Thyroid gland (tissue), 4 donors: ENCODE measurements around the gene KCNH1. TPM values are rescaled to one million over a fixed set of nuclear protein-coding genes. Genes with fewer than 3 reads are reported as not detected.

Experiments
- DNase-seq, 2 donors: peaks; one replicate each; pipeline ENCODE4 v3.0.0-alpha.2; 2019
- H3K27ac ChIP-seq, 3 donors: fragments of 200-600 bp; sonication (generic); 1 replicate in 2 of 3; 2 replicates in 1 of 3; pipeline ENCODE4 v1.5.1; 2016 to 2019; ENCODE audit warnings: mild to moderate bottlenecking in 1 of 3, moderate library complexity in 1 of 3
- H3K27me3 ChIP-seq: fragments of 200-600 bp; sonication (generic); one replicate; pipeline ENCODE4 v1.5.1; 2019
- H3K36me3 ChIP-seq, 2 donors: fragments of 200-600 bp; sonication (generic); one replicate each; pipeline ENCODE4 v1.5.1; 2016 to 2019
- H3K4me1 ChIP-seq, 2 donors: fragments of 200-600 bp; sonication (generic); one replicate each; pipeline ENCODE4 v1.5.1; 2017 to 2019
- H3K4me3 ChIP-seq, 3 donors: fragments of 200-600 bp; sonication (generic); replicated peaks in 1 of 3; 1 replicate in 2 of 3; 2 replicates in 1 of 3; pipeline ENCODE4 v1.5.1; 2016; ENCODE audit warnings: mild to moderate bottlenecking in 1 of 3
- H3K9me3 ChIP-seq: fragments of 200-600 bp; sonication (generic); one replicate; pipeline ENCODE4 v1.5.1; 2017
- POLR2A ChIP-seq, 2 donors: fragments of 450-650 bp; IDR thresholded peaks; one replicate each; pipeline ENCODE4 v1.6.1; 2017; ENCODE audit warnings: antibody characterized with exemption in 2 of 2, mild to moderate bottlenecking in 2 of 2, moderate library complexity in 1 of 2
- WGBS, 2 donors: methylation state at CpG; one replicate each; pipeline ENCODE4 v1.1.5; 2017; 5-methylcytosine and 5-hydroxymethylcytosine counted together
- intact Hi-C: fragments of 100-400 bp; cut with DNase I; formaldehyde crosslinking; loops from one replicate; pipeline ENCODE4 v1.15.1; 2023
- total RNA-seq, 4 donors: library from RNA; depleted of rRNA; stranded (reverse); fragments of >200 nt; gene quantifications; one replicate each; pipeline ENCODE4 v1.2.3, GENCODE V29; 2016
- TF ChIP-seq, protein P1 (sequence below), 6 experiments: fragments of 200-600 bp in 3 of 6; fragments of 450-650 bp in 3 of 6; sonication (generic) in 3 of 6; IDR thresholded peaks; one replicate each; pipeline ENCODE4 v1.5.1; 2016 to 2019; ENCODE audit warnings: antibody characterized with exemption in 6 of 6, mild to moderate bottlenecking in 2 of 6, inconsistent platforms in 1 of 6, moderate library complexity in 1 of 6

The KCNH1 gene
- total RNA-seq, 4 donors from 2014 or later: 1.3 TPM; not detected in 2

DNA sequence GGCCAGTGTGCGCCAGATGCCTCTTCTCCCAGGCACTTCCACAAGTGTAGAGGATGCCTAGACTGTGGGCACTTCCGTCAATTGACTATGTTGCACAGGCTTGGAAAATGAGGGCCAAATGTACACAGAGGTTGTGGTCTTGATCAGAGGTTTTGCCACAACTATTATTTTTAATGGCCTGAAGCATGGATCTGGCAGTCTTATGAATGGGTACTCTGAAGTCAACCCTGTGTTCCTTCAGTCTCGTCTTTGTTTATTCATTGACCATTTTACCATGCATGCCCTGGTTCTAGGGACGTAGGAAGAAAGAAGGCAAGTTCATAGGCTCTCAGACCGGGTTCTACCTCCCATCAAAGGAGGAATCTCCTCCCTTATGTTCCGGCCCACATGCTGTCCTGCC, 476.1 kb downstream of the KCNH1 start:
- no peak for DNase-seq
- intact Hi-C loops: no loop called here
- Histone ChIP-seq H3K36me3 (no peaks in the 10 kb centered on the region), H3K4me1 (no peaks in the 10 kb centered on the region), H3K27ac (no peak overlapping the region), H3K9me3 (no peaks in the 10 kb centered on the region), H3K27me3 (no peaks in the 10 kb centered on the region), H3K4me3 (no peak overlapping the region)
- no peak for TF ChIP-seq POLR2A (IDR thresholded peaks at IDR 0.05)
- TF ChIP-seq, protein P1, sequence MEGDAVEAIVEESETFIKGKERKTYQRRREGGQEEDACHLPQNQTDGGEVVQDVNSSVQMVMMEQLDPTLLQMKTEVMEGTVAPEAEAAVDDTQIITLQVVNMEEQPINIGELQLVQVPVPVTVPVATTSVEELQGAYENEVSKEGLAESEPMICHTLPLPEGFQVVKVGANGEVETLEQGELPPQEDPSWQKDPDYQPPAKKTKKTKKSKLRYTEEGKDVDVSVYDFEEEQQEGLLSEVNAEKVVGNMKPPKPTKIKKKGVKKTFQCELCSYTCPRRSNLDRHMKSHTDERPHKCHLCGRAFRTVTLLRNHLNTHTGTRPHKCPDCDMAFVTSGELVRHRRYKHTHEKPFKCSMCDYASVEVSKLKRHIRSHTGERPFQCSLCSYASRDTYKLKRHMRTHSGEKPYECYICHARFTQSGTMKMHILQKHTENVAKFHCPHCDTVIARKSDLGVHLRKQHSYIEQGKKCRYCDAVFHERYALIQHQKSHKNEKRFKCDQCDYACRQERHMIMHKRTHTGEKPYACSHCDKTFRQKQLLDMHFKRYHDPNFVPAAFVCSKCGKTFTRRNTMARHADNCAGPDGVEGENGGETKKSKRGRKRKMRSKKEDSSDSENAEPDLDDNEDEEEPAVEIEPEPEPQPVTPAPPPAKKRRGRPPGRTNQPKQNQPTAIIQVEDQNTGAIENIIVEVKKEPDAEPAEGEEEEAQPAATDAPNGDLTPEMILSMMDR (IDR thresholded peaks at IDR 0.05): no peak
- 87 to 95% methylated on average over 6 of the region's 6 CpGs for WGBS, 2 donors

DNA sequence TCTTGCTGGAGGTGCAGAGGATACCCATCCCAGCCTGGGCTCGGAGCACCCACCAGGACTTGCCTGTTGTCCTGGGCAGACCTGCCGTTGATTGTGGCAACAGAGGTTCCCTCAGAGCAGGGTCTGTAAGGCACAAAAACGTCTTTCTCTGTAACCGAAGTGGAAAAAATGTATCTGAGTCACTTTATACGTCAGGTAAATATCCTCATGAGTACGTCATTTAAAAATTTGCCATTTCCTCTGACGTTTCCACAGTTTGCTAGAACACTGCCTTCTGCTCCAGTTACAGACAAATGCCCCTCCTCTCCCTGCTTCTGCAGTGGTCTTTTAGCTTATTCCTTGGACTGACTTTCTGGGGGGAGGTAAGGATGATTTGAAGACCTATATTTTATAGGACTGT, 478.4 kb downstream of the KCNH1 start:
- H3K4me1 ChIP-seq: no peaks in the 10 kb centered on the region

DNA sequence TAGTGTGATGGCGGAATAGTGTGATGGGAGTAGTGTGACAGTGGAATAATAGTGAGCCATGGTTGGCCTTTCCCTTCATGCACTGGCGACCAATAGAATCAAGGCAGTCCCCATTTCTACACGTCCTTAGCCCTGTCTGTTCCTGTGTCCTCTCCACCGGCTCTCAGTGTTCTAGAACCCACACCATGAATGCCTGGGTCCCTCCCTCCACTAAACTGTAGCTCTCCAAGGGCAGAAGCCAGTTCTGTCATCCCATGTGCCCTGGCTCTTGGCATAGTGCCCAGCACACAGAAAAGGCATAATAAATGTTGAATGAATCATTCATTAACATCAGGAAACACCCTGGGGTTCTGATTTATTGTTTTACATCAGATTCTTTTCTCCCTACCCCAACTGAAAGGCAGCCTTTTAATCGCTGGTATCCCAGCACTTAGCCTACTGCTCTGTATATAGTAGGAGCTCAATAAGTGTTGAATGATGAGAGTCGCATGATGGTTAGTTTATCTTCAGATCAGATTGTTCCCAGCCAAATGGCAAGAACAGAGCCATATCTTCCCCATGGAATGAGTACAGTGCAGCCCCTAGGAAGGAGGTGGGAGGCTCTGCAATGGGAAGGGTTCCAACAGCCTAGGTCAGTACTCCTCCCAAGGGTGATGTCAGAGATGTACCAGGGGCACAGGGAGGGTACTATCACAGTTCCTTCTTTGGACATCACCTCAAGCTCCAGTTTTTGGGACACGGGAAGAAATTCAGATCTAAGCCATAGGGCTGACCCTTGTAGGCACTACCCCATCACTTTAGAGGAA, 479.6 kb downstream of the KCNH1 start:
- intact Hi-C loops: no loop called here
- Histone ChIP-seq H3K4me1 (no peaks in the 10 kb centered on the region), H3K9me3 (no peaks in the 10 kb centered on the region), H3K4me3 (no peak overlapping the region), H3K36me3 (no peaks in the 10 kb centered on the region), H3K27ac (no peak overlapping the region), H3K27me3 (no peaks in the 10 kb centered on the region)
- DNase-seq: no peak
- 83 to 91% methylated on average over 7 of the region's 7 CpGs for WGBS, 2 donors
- no peak for TF ChIP-seq POLR2A (IDR thresholded peaks at IDR 0.05)
- TF ChIP-seq, protein P1 (IDR thresholded peaks at IDR 0.05): no peak

More for the DNA sequence above, 478.4 kb downstream of the KCNH1 start:
- intact Hi-C loops: no loop called here
- no peaks in the 10 kb centered on the region for H3K9me3 ChIP-seq
- H3K4me3 ChIP-seq: no peak overlapping the region
- no peaks in the 10 kb centered on the region for H3K36me3 ChIP-seq
- no peak for TF ChIP-seq POLR2A (IDR thresholded peaks at IDR 0.05)
- TF ChIP-seq, protein P1 (IDR thresholded peaks at IDR 0.05): no peak
- WGBS, 2 donors: 81 to 87% methylated on average over 7 of the region's 7 CpGs
- no peak for DNase-seq
- no peak overlapping the region for H3K27ac ChIP-seq
- H3K27me3 ChIP-seq: no peaks in the 10 kb centered on the region

DNA sequence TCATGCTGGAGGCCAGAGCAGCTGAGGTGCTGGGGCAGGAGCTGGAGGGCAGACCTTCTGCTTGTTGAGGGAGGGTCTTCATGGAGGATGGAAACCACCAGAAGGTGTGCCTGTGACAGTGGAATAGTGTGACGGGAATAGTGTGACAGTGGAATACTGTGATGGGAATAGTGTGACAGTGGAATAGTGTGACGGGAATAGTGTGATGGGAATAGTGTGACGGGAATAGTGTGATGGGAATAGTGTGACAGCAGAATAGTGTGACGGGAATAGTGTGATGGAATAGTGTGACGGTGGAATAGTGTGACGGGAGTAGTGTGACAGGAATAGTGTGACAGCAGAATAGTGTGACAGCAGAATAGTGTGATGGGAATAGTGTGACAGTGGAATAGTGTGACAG, 480.2 kb downstream of the KCNH1 start:
- intact Hi-C loops: no loop called here
- no peaks in the 10 kb centered on the region for H3K4me1 ChIP-seq
- TF ChIP-seq, protein P1 (IDR thresholded peaks at IDR 0.05): no peak
- no peak for TF ChIP-seq POLR2A (IDR thresholded peaks at IDR 0.05)
- no peaks in the 10 kb centered on the region for H3K36me3 ChIP-seq
- H3K4me3 ChIP-seq: no peak overlapping the region
- H3K9me3 ChIP-seq: no peaks in the 10 kb centered on the region
- H3K27ac ChIP-seq: no peak overlapping the region
- 52 to 55% methylated on average over 6 of the region's 6 CpGs for WGBS, 2 donors
- no peak for DNase-seq
- no peaks in the 10 kb centered on the region for H3K27me3 ChIP-seq

DNA sequence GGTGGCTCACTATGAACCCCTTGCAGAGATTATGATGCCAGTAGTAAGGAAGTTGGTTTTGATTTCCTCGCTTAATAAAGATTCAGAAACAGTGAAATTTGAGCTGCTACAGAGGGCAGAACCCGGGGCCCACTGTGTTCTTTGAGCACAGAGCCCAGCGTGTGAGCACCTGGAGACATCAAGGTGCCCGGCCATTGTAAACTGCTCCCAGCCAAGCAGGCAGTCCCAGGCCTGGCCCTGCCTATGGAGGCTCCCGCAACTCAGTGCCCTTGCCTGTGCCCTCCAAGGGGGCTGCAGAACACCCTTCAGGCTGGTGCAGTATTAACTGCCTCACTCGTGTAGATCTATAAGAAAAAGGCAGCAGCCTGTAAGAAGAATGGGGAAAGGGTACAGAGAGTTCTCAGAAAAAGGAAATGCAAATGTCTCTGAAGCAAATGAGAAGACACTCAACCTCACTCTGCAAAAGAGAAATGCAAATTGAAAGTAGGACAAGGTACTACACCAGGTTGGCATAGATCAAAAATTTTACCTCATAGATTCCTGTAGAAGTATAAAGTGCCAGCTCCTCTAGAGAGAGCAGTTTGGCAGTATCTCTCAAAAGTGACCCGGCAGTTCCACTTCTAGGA, 481.5 kb downstream of the KCNH1 start:
- TF ChIP-seq, protein P1 (IDR thresholded peaks at IDR 0.05): no peak
- TF ChIP-seq POLR2A (IDR thresholded peaks at IDR 0.05): no peak
- no peaks in the 10 kb centered on the region for H3K27me3 ChIP-seq
- no peaks in the 10 kb centered on the region for H3K9me3 ChIP-seq
- intact Hi-C loops: no loop called here
- no peak overlapping the region for H3K27ac ChIP-seq
- H3K4me1 ChIP-seq: peaks cover 0 to 9% of the 10 kb centered on the region in 2 donors
- no peak for DNase-seq
- WGBS, 2 donors: 71 to 72% methylated on average over 7 of the region's 7 CpGs
- no peak overlapping the region for H3K4me3 ChIP-seq
- H3K36me3 ChIP-seq: no peaks in the 10 kb centered on the region
